HepG2 (cell line): ENCODE results near the gene YIPF3. TPM values are rescaled to one million over a fixed set of nuclear protein-coding genes. Genes with fewer than 3 reads are reported as not detected.

Source experiments
- ATAC-seq: fragments of 200-7000 bp; cut with Tn5 transposase; 3 replicates; pipeline ENCODE4 v1.9.1; 2020; ENCODE audit warnings: mild to moderate bottlenecking, moderate library complexity
- BruUV-seq: library from RNA; stranded (reverse); fragments of 400-500 nt; replicated peaks from 2 replicates; lab custom pipeline; 2021; lab: Mats Ljungman, UMichigan
- CTCF ChIA-PET: fragments of 300-600 bp; formaldehyde crosslinking; extraction: SDS; loops from one replicate; lab custom pipeline; 2021; ENCODE audit warnings: low total read pairs, inconsistent platforms, low intra/inter-chr PET ratio; lab: Yijun Ruan, JAX
- POLR2A ChIA-PET: fragments of 350-600 bp; sonication (Branson Sonifier 250); formaldehyde crosslinking; loops from one replicate; lab custom pipeline; 2020; ENCODE audit warnings: antibody characterized with exemption, inconsistent platforms; lab: Yijun Ruan, JAX
- DNase-seq: peaks from one replicate; pipeline ENCODE4 v3.0.0-alpha.2; 2015; ENCODE audit warnings: low spot score
- FAIRE-seq: peaks from 3 replicates; lab custom pipeline; 2011; peaks lifted over from hg19 to GRCh38; lab: Jason Lieb, UNC
- H2AFZ ChIP-seq: one replicate; pipeline ENCODE4 v1.6.1; 2011; ENCODE audit warnings: low read length, inconsistent platforms
- H3K27ac ChIP-seq: fragments of 300-600 bp; 3 replicates; pipeline ENCODE4 v1.8.0; 2011; ENCODE audit warnings: mixed run types, mild to moderate bottlenecking, mixed read lengths, low read length, inconsistent platforms; ENCODE audit not compliant: insufficient read depth; ENCODE audit errors: extremely low read length
- H3K27me3 ChIP-seq, 2 experiments: fragments of 200-600 bp in 1 of 2; 2 replicates in 1 of 2; 3 replicates in 1 of 2; pipeline versions ENCODE4 v1.6.0 to v1.8.0; 2011; ENCODE audit warnings: low read length in 2 of 2, mild to moderate bottlenecking in 2 of 2, moderate library complexity in 2 of 2, inconsistent platforms in 1 of 2; ENCODE audit not compliant: insufficient read depth in 2 of 2, control insufficient read depth in 1 of 2
- H3K36me3 ChIP-seq, 2 experiments: fragments of 200-600 bp in 1 of 2; replicated peaks in 1 of 2; 2 replicates in 1 of 2; 3 replicates in 1 of 2; pipeline versions ENCODE4 v1.5.1 to v1.8.0; 2011; ENCODE audit warnings: low read length in 2 of 2, inconsistent platforms in 1 of 2; ENCODE audit not compliant: insufficient read depth in 2 of 2, control insufficient read depth in 1 of 2
- H3K4me1 ChIP-seq: 2 replicates; pipeline ENCODE4 v1.5.1; 2012; ENCODE audit warnings: low read length, inconsistent platforms; ENCODE audit not compliant: insufficient read depth
- H3K4me2 ChIP-seq: 2 replicates; pipeline ENCODE4 v1.6.0; 2011; ENCODE audit warnings: low read depth, low read length, inconsistent platforms
- H3K4me3 ChIP-seq, 3 experiments: fragments of 200-600 bp in 1 of 3; sonication (generic), shearing (Covaris generic) in 1 of 3; replicated peaks in 1 of 3; 2 replicates each; pipeline ENCODE4 v1.5.1; 2011 to 2016; ENCODE audit warnings: low read length in 3 of 3, inconsistent platforms in 2 of 3, low read depth in 2 of 3, mild to moderate bottlenecking in 2 of 3, control low read depth in 1 of 3, mixed read lengths in 1 of 3; ENCODE audit not compliant: insufficient read depth in 1 of 3
- H3K79me2 ChIP-seq: one replicate; pipeline ENCODE4 v1.6.1; 2011; ENCODE audit warnings: low read length, inconsistent platforms; ENCODE audit not compliant: insufficient read depth
- H3K9ac ChIP-seq: 2 replicates; pipeline ENCODE4 v1.6.0; 2011; ENCODE audit warnings: mild to moderate bottlenecking, low read depth, low read length, inconsistent platforms; ENCODE audit not compliant: insufficient read depth
- H3K9me3 ChIP-seq: 2 replicates; pipeline ENCODE4 v1.5.1; 2012; ENCODE audit warnings: mild to moderate bottlenecking, low read length
- H4K20me1 ChIP-seq: 2 replicates; pipeline ENCODE4 v1.6.0; 2011; ENCODE audit warnings: inconsistent platforms, mild to moderate bottlenecking, low read length, moderate library complexity; ENCODE audit not compliant: insufficient read depth
- ATF3 ChIP-seq: sonication (generic); formaldehyde crosslinking; IDR thresholded peaks from 2 replicates; pipeline ENCODE4 v1.4.0; 2020; ENCODE audit warnings: missing genetic modification reagents
- GABPA ChIP-seq, 2 experiments: IDR thresholded peaks; 2 replicates each; pipeline ENCODE4 v1.6.1; 2011 to 2016; ENCODE audit warnings: low read depth in 2 of 2, low read length in 1 of 2, missing biosample characterization in 1 of 2, missing genetic modification characterization in 1 of 2
- GABPB1 ChIP-seq: IDR thresholded peaks from 2 replicates; pipeline ENCODE4 v1.6.1; 2016; ENCODE audit warnings: mild to moderate bottlenecking, missing genetic modification reagents, moderate library complexity, missing compliant biosample characterization
- HIC2 ChIP-seq: sonication (generic); formaldehyde crosslinking; IDR thresholded peaks from 2 replicates; pipeline ENCODE4 v1.9.0; 2022; ENCODE audit warnings: low read depth, missing genetic modification reagents
- HOXA7 ChIP-seq: sonication (generic); formaldehyde crosslinking; IDR thresholded peaks from 2 replicates; pipeline ENCODE4 v1.8.1; 2022; ENCODE audit warnings: mild to moderate bottlenecking, missing genetic modification reagents, moderate library complexity
- NR2F6 ChIP-seq, 2 experiments: IDR thresholded peaks; 2 replicates each; pipeline ENCODE4 v1.6.1; 2016; ENCODE audit warnings: antibody characterized with exemption in 1 of 2, mild to moderate bottlenecking in 1 of 2
- RARA ChIP-seq: IDR thresholded peaks from 2 replicates; pipeline ENCODE4 v1.6.1; 2016; ENCODE audit warnings: missing genetic modification reagents, missing compliant biosample characterization
- SAP130 ChIP-seq: IDR thresholded peaks from 2 replicates; pipeline ENCODE4 v1.6.1; 2016; ENCODE audit warnings: low read depth
- SCMH1 ChIP-seq: sonication (generic); formaldehyde crosslinking; IDR thresholded peaks from 2 replicates; pipeline ENCODE4 v1.9.0; 2021; ENCODE audit warnings: missing genetic modification reagents, mild to moderate bottlenecking, borderline replicate concordance
- STAG1 ChIP-seq: sonication (generic); formaldehyde crosslinking; IDR thresholded peaks from 2 replicates; pipeline ENCODE4 v1.4.0; 2020; ENCODE audit warnings: missing genetic modification reagents
- SYNCRIP ChIP-seq: fragments of 200-400 bp; formaldehyde crosslinking; IDR thresholded peaks from 2 replicates; pipeline ENCODE4 v1.6.1; 2018; ENCODE audit warnings: mild to moderate bottlenecking, low read depth, low read length; ENCODE audit not compliant: insufficient read depth
- TFAP4 ChIP-seq: sonication (generic); IDR thresholded peaks from 2 replicates; pipeline ENCODE4 v1.6.1; 2016; ENCODE audit warnings: low read depth, borderline replicate concordance
- TGIF2 ChIP-seq: IDR thresholded peaks from 2 replicates; pipeline ENCODE4 v1.6.1; 2016; ENCODE audit warnings: control low read depth, missing compliant biosample characterization
- ZBTB38 ChIP-seq: sonication (generic); formaldehyde crosslinking; IDR thresholded peaks from 2 replicates; pipeline ENCODE4 v1.5.1; 2020; ENCODE audit warnings: mild to moderate bottlenecking, missing genetic modification reagents
- ZNF619 ChIP-seq: sonication (generic); formaldehyde crosslinking; IDR thresholded peaks from 2 replicates; pipeline ENCODE4 v1.4.0; 2020; ENCODE audit warnings: mild to moderate bottlenecking, missing genetic modification reagents
- ZNF724P ChIP-seq: sonication (generic); formaldehyde crosslinking; IDR thresholded peaks from 2 replicates; pipeline ENCODE4 v1.8.0; 2022; ENCODE audit warnings: missing genetic modification reagents, borderline replicate concordance
- ZNF792 ChIP-seq: IDR thresholded peaks from 2 replicates; pipeline ENCODE4 v1.6.1; 2016
- ZSCAN29 ChIP-seq: sonication (generic); formaldehyde crosslinking; conservative IDR thresholded peaks from 2 replicates; pipeline ENCODE4 v1.4.0; 2020; ENCODE audit warnings: mild to moderate bottlenecking, missing genetic modification reagents
- WGBS: methylation state at CpG from one replicate; pipeline ENCODE4 v1.1.6; 2017; ENCODE audit warnings: low lambda C conversion rate; 5-methylcytosine and 5-hydroxymethylcytosine counted together
- in situ Hi-C: cut with HindIII; loops from 2 replicates; pipeline ENCODE4 v1.10.0; 2017; ENCODE audit warnings: low pct_unique_long_range_greater_than_20kb; ENCODE audit not compliant: extremely low pct_ligation_motif_present
- intact Hi-C: fragments of 100-400 bp; cut with micrococcal nuclease; formaldehyde crosslinking; loops from one replicate; pipeline ENCODE4 v1.10.0; 2022; ENCODE audit not compliant: unreplicated experiment
- polyA plus RNA-seq, 8 experiments: library from polyadenylated mRNA; depleted of rRNA in 3 of 8; stranded (reverse) in 7 of 8; unstranded in 1 of 8; fragments of >200 nt; fragmentation: Illumina TruSeq in 4 of 8; extraction: Trizol in 4 of 8; gene quantifications; 2 replicates each; pipeline versions ENCODE4 v1.2.1 to v1.2.3, GENCODE V29; 2011 to 2016; ENCODE audit warnings: low read depth in 4 of 8, missing spikeins in 1 of 8, mixed read lengths in 1 of 8; ENCODE audit not compliant: insufficient read depth in 1 of 8
- total RNA-seq, 5 experiments: library from RNA; depleted of rRNA; stranded (reverse); fragments of >200 nt; fragmentation: Illumina TruSeq; extraction: Trizol; gene quantifications; 2 replicates each; pipeline ENCODE4 v1.2.3, GENCODE V29; 2016; ENCODE audit warnings: low read depth in 1 of 5
- TF ChIP-seq, protein P1 (sequence below): sonication (generic); formaldehyde crosslinking; IDR thresholded peaks from 2 replicates; pipeline ENCODE4 v1.5.1; 2020; ENCODE audit warnings: mild to moderate bottlenecking, moderate library complexity, missing genetic modification reagents
- TF ChIP-seq, protein P2 (sequence below): sonication (generic); formaldehyde crosslinking; IDR thresholded peaks from 2 replicates; pipeline ENCODE4 v1.4.0; 2020; ENCODE audit warnings: missing genetic modification reagents, low read depth, mild to moderate bottlenecking, borderline replicate concordance

Gene YIPF3
- total and polyA plus RNA-seq, 2 of the 13 experiments (the other 11 are each of a cell fraction or from before 2014, with no cell fraction given): 107 to 206 TPM

GRCh38 chr6:43505718-43506117 lies 11.0 kb downstream of the YIPF3 start:
- FAIRE-seq (no peak), DNase-seq (no peak), ATAC-seq (no peak)
- Histone ChIP-seq H2AFZ (no peak overlapping the region), H3K4me2 (no peak overlapping the region), H3K4me3 (no peak overlapping the region), H3K9ac (no peak overlapping the region), H4K20me1 (no peaks in the 10 kb centered on the region; the same call in 1 of the 2 replicates), H3K36me3 (peaks cover 27 to 37% of the 10 kb centered on the region in 2 experiments; a peak in 4 of 5 replicates), H3K27ac (no peak overlapping the region), H3K9me3 (no peaks in the 10 kb centered on the region), H3K27me3 (peaks cover 3 to 7% of the 10 kb centered on the region in 2 experiments; a peak in 4 of 5 replicates), H3K79me2 (no peaks in the 10 kb centered on the region), H3K4me1 (peaks cover 45% of the 10 kb centered on the region)
- 76% methylated on average over 6 of the region's 6 CpGs for WGBS
- BruUV-seq: no TSS peak
- in situ Hi-C loops (no loop called here), intact Hi-C loops (loop anchor here (1.0 to 5.0 kb wide), 3 partner anchors 51 to 243 kb away; no protein-coding TSS in a partner anchor)
- ChIA-PET CTCF (interaction anchor here (0.9 to 3.0 kb wide), 3 partner anchors 9 to 51 kb away, joined by 3 to 39 read pairs (median 3); partner anchors contain the start of gene DLK2), POLR2A (interaction anchor here (1.3 to 2.7 kb wide), 8 partner anchors 10 to 136 kb away, joined by 3 to 18 read pairs (median 8); partner anchors contain the start of genes DLK2, GTPBP2, POLR1C and YIPF3)
- TF ChIP-seq SCMH1 (CRISPR knock-in tag) (no peak), ZNF792 (CRISPR knock-in tag) (no peak), HOXA7 (CRISPR knock-in tag) (no peak), ZNF724P (no peak), RARA (peak; percentile 51), ZSCAN29 (no peak), ATF3 (CRISPR knock-in tag) (no peak), TGIF2 (CRISPR knock-in tag) (no peak), TFAP4 (peak; percentile 89), SAP130 (CRISPR knock-in tag) (0 out of 2 replicates have a peak, but pooled peaks have one; percentile 36), STAG1 (peak; percentile 40), ZNF619 (no peak), ZBTB38 (CRISPR knock-in tag) (peak; percentile 59; the same call in 1 of the 2 replicates), SYNCRIP (no peak), GABPB1 (peak; percentile 32), GABPA (IDR thresholded peaks at IDR 0.05; ENCODE audit: low read depth, low read length) (no peak), GABPA (CRISPR knock-in tag; IDR thresholded peaks at IDR 0.05; ENCODE audit: low read depth) (peak; percentile 57), NR2F6 (IDR thresholded peaks at IDR 0.05) (no peak), NR2F6 (CRISPR knock-in tag; IDR thresholded peaks at IDR 0.05) (0 out of 2 replicates have a peak, but pooled peaks have one; percentile 20), HIC2 (CRISPR knock-in tag) (peak; percentile 60; the same call in 1 of the 2 replicates)
- TF ChIP-seq, protein P1, sequence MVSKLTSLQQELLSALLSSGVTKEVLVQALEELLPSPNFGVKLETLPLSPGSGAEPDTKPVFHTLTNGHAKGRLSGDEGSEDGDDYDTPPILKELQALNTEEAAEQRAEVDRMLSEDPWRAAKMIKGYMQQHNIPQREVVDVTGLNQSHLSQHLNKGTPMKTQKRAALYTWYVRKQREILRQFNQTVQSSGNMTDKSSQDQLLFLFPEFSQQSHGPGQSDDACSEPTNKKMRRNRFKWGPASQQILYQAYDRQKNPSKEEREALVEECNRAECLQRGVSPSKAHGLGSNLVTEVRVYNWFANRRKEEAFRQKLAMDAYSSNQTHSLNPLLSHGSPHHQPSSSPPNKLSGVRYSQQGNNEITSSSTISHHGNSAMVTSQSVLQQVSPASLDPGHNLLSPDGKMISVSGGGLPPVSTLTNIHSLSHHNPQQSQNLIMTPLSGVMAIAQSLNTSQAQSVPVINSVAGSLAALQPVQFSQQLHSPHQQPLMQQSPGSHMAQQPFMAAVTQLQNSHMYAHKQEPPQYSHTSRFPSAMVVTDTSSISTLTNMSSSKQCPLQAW (CRISPR knock-in tag): no peak
- TF ChIP-seq, protein P2, sequence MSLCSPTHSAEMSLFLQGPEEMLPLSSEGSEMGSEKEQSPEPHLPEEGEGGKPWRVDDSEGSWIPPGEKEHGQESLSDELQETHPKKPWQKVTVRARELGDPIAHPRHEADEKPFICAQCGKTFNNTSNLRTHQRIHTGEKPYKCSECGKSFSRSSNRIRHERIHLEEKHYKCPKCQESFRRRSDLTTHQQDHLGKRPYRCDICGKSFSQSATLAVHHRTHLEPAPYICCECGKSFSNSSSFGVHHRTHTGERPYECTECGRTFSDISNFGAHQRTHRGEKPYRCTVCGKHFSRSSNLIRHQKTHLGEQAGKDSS: no peak
